GOT3 (cell line): ENCODE results near the gene EIF4E2.
"Not testable (repeated sequence)": the region's sequence is repeated elsewhere in the genome, so short reads cannot be mapped to it uniquely, and the experiment has no call there.

Experiments used
- DNase-seq: peaks from one replicate; lab custom pipeline; 2025; ENCODE audit warnings: mixed read lengths; lab: John Stamatoyannopoulos, UW

EIF4E2 gene

DNA sequence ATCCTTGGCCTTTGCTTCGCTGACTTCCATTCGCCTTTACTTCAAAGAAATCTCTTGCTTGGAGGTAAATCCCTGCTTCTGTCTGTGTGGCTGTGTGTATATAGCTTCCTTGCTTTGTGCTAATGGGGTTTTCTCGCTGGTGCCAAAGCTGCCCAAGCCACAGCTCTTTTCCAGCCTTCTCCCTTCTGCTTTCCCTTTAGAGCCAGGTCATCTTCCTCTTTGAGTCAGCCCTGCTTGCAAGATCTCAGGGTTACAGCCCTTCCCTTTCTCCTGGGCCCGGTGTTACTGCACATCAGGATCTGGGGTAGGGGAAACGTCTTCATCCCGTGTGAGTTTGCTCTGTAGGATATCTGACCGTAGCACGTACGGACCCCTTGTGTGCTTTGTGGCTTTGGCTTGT, 19.1 kb downstream of the EIF4E2 start:
- DNase-seq: no peak

GRCh38 chr2:232570481-232570880, 20.0 kb downstream of the EIF4E2 start:
- DNase-seq: not testable (repeated sequence)

- no peak for DNase-seq
Measured at GRCh38 chr2:232571026-232571474, 20.6 kb downstream of the EIF4E2 start.

GRCh38 chr2:232573042-232573441, 22.6 kb downstream of the EIF4E2 start:
- no peak for DNase-seq

DNA sequence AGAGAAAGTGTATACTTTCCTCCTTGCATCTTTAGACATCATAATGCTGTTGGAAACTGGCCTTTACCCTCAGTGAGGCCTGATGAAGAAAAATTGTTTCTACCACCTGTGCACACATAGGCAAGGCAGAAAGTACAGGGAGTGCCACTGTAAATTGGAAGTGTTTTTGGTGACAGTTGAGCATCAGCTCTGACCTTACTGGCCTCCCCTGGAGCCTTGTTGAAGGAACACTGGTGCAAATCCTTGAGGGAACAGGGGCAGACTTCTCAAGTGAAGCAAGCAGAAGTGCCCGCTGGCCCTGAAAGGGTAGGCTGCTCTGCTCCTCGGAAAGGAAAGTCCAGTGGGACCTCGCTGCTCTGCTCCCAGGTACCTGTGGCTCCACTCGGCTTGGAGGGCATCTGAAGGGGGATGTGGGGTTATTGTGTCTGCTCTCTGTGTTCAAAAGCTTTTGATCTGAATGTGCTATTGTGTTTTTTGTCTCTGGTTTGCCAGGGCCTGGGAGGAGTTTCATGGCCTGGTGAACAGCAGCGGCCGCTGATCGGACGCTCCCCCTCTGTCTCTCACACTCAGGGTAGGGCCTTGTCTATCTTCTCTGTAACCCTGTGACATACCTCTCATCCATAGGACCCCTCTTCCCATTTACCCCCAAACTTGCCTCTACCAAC, 23.4 kb downstream of the EIF4E2 start:
- no peak for DNase-seq

- DNase-seq: no peak
Measured at GRCh38 chr2:232574674-232575403, 24.4 kb downstream of the EIF4E2 start.

GRCh38 chr2:232575404-232575746, 24.9 kb downstream of the EIF4E2 start:
- no peak for DNase-seq

DNA sequence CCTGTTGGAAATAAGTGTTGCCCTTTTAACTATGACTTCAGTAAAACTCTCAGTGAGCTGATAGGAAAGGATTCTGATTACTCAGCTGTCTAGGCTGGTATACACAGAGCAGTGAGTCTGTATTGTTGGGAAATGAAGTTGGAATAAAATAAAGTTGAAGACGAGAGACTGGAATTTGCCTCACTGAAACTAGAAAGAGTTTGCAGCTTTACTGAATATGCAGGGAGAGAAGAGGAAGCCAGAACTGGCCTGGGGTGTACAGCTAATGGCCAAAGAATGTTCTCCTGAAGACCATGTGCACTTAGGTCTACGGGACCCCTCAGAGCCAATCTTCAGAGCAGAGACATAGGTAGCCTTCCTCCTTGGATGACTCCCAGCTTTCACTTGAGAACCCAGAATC, 26.5 kb downstream of the EIF4E2 start:
- DNase-seq: no peak

- DNase-seq: no peak
Measured at GRCh38 chr2:232577841-232578240, 27.4 kb downstream of the EIF4E2 start.

DNA sequence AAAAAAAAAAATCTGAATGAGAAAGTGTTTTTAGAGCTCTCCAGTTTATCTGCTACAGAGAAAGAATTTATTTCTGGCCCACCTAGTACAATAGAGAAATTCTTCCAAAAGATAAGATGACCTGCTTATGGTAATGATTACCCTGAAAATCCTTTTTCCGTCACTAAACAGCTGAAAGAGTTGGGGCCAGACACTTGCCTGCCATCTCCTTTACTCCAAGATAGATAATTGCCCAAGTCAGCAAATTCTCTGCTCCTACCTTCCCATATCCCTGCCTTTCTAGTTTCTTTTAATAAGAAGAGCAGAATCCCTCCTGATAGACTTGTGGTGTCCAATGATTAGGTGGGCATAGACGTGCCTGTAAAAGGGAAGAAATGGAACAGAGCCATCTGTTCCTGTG, 28.1 kb downstream of the EIF4E2 start:
- DNase-seq: no peak

- no peak for DNase-seq
Measured at GRCh38 chr2:232580648-232580981, 30.1 kb downstream of the EIF4E2 start.

GRCh38 chr2:232581725-232582124, 31.2 kb downstream of the EIF4E2 start:
- no peak for DNase-seq

- no peak for DNase-seq
Measured at GRCh38 chr2:232584238-232584637, 33.7 kb downstream of the EIF4E2 start.

GRCh38 chr2:232586943-232587505, 36.5 kb downstream of the EIF4E2 start:
- no peak for DNase-seq

DNA sequence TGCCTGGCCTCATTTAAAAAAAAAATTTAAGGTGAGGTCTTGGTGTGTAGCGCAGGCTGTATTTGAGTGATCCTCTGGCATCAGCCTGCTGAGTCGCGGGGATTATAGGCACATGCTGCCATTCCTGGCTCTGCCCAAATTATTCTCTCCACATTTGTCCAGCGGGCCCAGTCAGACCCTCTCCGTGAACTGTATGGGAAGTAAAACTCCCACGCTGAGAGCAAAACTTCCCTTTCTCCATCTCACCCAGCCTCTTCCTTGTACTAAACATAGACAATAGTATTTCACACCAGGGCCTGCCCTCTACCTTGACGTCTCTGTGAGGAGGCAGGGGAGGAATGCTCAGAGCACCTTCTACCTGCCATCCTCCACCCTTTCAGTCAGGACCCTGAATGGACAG, 37.0 kb downstream of the EIF4E2 start:
- no peak for DNase-seq

GRCh38 chr2:232588031-232588430, 37.5 kb downstream of the EIF4E2 start:
- DNase-seq: no peak

GRCh38 chr2:232588680-232589585, 38.4 kb downstream of the EIF4E2 start:
- DNase-seq: no peak

DNA sequence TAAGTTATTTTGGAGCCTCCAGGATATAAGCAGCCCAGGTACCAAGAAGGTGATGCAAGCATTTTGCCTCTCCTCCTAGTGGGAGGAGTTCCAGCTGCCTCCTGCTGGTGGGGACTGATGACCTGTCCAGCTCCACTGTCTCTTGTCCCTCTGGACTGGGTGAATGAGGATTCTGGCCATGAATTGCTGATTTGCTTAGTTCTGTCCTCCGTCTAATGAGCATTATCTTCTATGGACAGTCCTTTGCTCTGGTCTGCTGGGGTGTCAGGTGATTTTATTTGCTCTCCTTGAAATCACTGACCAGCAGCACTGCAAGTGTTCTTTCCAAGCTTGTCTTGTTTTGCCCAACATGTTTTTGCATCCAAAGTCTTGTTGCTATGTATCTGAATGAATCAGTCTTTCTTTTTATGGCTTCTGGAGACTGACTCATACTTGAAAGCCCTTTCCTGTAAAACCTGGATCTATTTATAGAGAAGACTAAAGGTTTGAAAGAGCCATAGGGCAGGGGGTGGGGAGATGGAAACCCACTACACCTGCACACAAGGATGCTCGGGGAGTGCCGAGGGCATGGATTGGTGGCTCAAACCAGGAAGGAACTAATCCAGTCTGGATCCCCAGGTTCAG, 42.4 kb downstream of the EIF4E2 start:
- no peak for DNase-seq

- DNase-seq: no peak
Measured at GRCh38 chr2:232593982-232594381, 43.5 kb downstream of the EIF4E2 start.

- DNase-seq: no peak
Measured at GRCh38 chr2:232597362-232598079, 47.0 kb downstream of the EIF4E2 start.

DNA sequence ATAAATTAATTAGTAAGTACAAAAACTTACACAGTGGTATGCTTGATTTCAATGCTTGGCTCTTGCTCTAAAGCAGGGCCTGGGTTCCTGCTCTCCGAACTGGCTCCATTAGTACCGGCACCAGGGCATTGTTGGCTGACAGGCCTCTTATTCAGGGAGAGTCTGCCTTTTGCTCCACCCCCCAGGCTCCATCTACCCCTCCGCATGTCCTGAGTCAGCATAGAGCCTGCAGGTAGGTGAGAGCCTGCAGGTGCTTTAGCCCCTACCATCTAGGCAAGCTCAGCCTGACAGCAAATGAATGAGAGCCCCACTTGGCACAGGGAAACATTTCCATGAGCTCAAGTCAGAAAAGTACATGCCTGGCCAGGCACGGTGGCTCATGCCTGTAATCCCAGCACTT, 47.8 kb downstream of the EIF4E2 start:
- no peak for DNase-seq
